HepG2 (cell line): Measurements from ENCODE around the gene RAET1L. TPM values are rescaled to one million over a fixed set of nuclear protein-coding genes. Genes with fewer than 3 reads are reported as not detected.

Source experiments
- ATAC-seq: fragments of 200-7000 bp; cut with Tn5 transposase; 3 replicates; pipeline ENCODE4 v1.9.1; 2020; ENCODE audit warnings: mild to moderate bottlenecking, moderate library complexity
- BruUV-seq: library from RNA; stranded (reverse); fragments of 400-500 nt; replicated peaks from 2 replicates; lab custom pipeline; 2021; lab: Mats Ljungman, UMichigan
- CTCF ChIA-PET: fragments of 300-600 bp; formaldehyde crosslinking; extraction: SDS; loops from one replicate; lab custom pipeline; 2021; ENCODE audit warnings: low total read pairs, inconsistent platforms, low intra/inter-chr PET ratio; lab: Yijun Ruan, JAX
- POLR2A ChIA-PET: fragments of 350-600 bp; sonication (Branson Sonifier 250); formaldehyde crosslinking; loops from one replicate; lab custom pipeline; 2020; ENCODE audit warnings: antibody characterized with exemption, inconsistent platforms; lab: Yijun Ruan, JAX
- DNase-seq: peaks from one replicate; pipeline ENCODE4 v3.0.0-alpha.2; 2015; ENCODE audit warnings: low spot score
- FAIRE-seq: peaks from 3 replicates; lab custom pipeline; 2011; peaks lifted over from hg19 to GRCh38; lab: Jason Lieb, UNC
- H2AFZ ChIP-seq: one replicate; pipeline ENCODE4 v1.6.1; 2011; ENCODE audit warnings: low read length, inconsistent platforms
- H3K27ac ChIP-seq: fragments of 300-600 bp; 3 replicates; pipeline ENCODE4 v1.8.0; 2011; ENCODE audit warnings: mixed run types, mild to moderate bottlenecking, mixed read lengths, low read length, inconsistent platforms; ENCODE audit not compliant: insufficient read depth; ENCODE audit errors: extremely low read length
- H3K27me3 ChIP-seq, 2 experiments: fragments of 200-600 bp in 1 of 2; 2 replicates in 1 of 2; 3 replicates in 1 of 2; pipeline versions ENCODE4 v1.6.0 to v1.8.0; 2011; ENCODE audit warnings: low read length in 2 of 2, mild to moderate bottlenecking in 2 of 2, moderate library complexity in 2 of 2, inconsistent platforms in 1 of 2; ENCODE audit not compliant: insufficient read depth in 2 of 2, control insufficient read depth in 1 of 2
- H3K36me3 ChIP-seq, 2 experiments: fragments of 200-600 bp in 1 of 2; replicated peaks in 1 of 2; 2 replicates in 1 of 2; 3 replicates in 1 of 2; pipeline versions ENCODE4 v1.5.1 to v1.8.0; 2011; ENCODE audit warnings: low read length in 2 of 2, inconsistent platforms in 1 of 2; ENCODE audit not compliant: insufficient read depth in 2 of 2, control insufficient read depth in 1 of 2
- H3K4me1 ChIP-seq: 2 replicates; pipeline ENCODE4 v1.5.1; 2012; ENCODE audit warnings: low read length, inconsistent platforms; ENCODE audit not compliant: insufficient read depth
- H3K4me2 ChIP-seq: 2 replicates; pipeline ENCODE4 v1.6.0; 2011; ENCODE audit warnings: low read depth, low read length, inconsistent platforms
- H3K4me3 ChIP-seq, 3 experiments: fragments of 200-600 bp in 1 of 3; sonication (generic), shearing (Covaris generic) in 1 of 3; replicated peaks in 1 of 3; 2 replicates each; pipeline ENCODE4 v1.5.1; 2011 to 2016; ENCODE audit warnings: low read length in 3 of 3, inconsistent platforms in 2 of 3, low read depth in 2 of 3, mild to moderate bottlenecking in 2 of 3, control low read depth in 1 of 3, mixed read lengths in 1 of 3; ENCODE audit not compliant: insufficient read depth in 1 of 3
- H3K79me2 ChIP-seq: one replicate; pipeline ENCODE4 v1.6.1; 2011; ENCODE audit warnings: low read length, inconsistent platforms; ENCODE audit not compliant: insufficient read depth
- H3K9ac ChIP-seq: 2 replicates; pipeline ENCODE4 v1.6.0; 2011; ENCODE audit warnings: mild to moderate bottlenecking, low read depth, low read length, inconsistent platforms; ENCODE audit not compliant: insufficient read depth
- H3K9me3 ChIP-seq: 2 replicates; pipeline ENCODE4 v1.5.1; 2012; ENCODE audit warnings: mild to moderate bottlenecking, low read length
- H4K20me1 ChIP-seq: 2 replicates; pipeline ENCODE4 v1.6.0; 2011; ENCODE audit warnings: inconsistent platforms, mild to moderate bottlenecking, low read length, moderate library complexity; ENCODE audit not compliant: insufficient read depth
- DNMT3B ChIP-seq: conservative IDR thresholded peaks from 2 replicates; pipeline ENCODE4 v1.6.1; 2016; ENCODE audit warnings: missing biosample characterization, control low read depth
- ZNF687 ChIP-seq: sonication (generic); formaldehyde crosslinking; IDR thresholded peaks from 2 replicates; pipeline ENCODE4 v1.5.1; 2020; ENCODE audit warnings: mild to moderate bottlenecking, missing genetic modification reagents, moderate library complexity
- WGBS: methylation state at CpG from one replicate; pipeline ENCODE4 v1.1.6; 2017; ENCODE audit warnings: low lambda C conversion rate; 5-methylcytosine and 5-hydroxymethylcytosine counted together
- in situ Hi-C: cut with HindIII; loops from 2 replicates; pipeline ENCODE4 v1.10.0; 2017; ENCODE audit warnings: low pct_unique_long_range_greater_than_20kb; ENCODE audit not compliant: extremely low pct_ligation_motif_present
- intact Hi-C: fragments of 100-400 bp; cut with micrococcal nuclease; formaldehyde crosslinking; loops from one replicate; pipeline ENCODE4 v1.10.0; 2022; ENCODE audit not compliant: unreplicated experiment
- polyA plus RNA-seq, 8 experiments: library from polyadenylated mRNA; depleted of rRNA in 3 of 8; stranded (reverse) in 7 of 8; unstranded in 1 of 8; fragments of >200 nt; fragmentation: Illumina TruSeq in 4 of 8; extraction: Trizol in 4 of 8; gene quantifications; 2 replicates each; pipeline versions ENCODE4 v1.2.1 to v1.2.3, GENCODE V29; 2011 to 2016; ENCODE audit warnings: low read depth in 4 of 8, missing spikeins in 1 of 8, mixed read lengths in 1 of 8; ENCODE audit not compliant: insufficient read depth in 1 of 8
- total RNA-seq, 5 experiments: library from RNA; depleted of rRNA; stranded (reverse); fragments of >200 nt; fragmentation: Illumina TruSeq; extraction: Trizol; gene quantifications; 2 replicates each; pipeline ENCODE4 v1.2.3, GENCODE V29; 2016; ENCODE audit warnings: low read depth in 1 of 5

The RAET1L gene
- total and polyA plus RNA-seq, 2 of the 13 experiments (the other 11 are each of a cell fraction or from before 2014, with no cell fraction given): not detected

GRCh38 chr6:150026976-150027805 is 1.9 kb upstream of the RAET1L start:
- BruUV-seq: no TSS peak
- CTCF ChIA-PET: no interaction called here
- FAIRE-seq (no peak), ATAC-seq (no peak), DNase-seq (no peak)
- in situ Hi-C loops (loop anchor here (5.0 kb wide), 1 partner anchor 95 kb away; no protein-coding TSS in a partner anchor), intact Hi-C loops (no loop called here)
- Histone ChIP-seq H3K9ac (no peak overlapping the region), H3K36me3 (no peaks in the 10 kb centered on the region), H2AFZ (no peak overlapping the region), H3K4me1 (no peaks in the 10 kb centered on the region), H3K4me2 (no peak overlapping the region), H3K9me3 (no peaks in the 10 kb centered on the region), H3K27ac (no peak overlapping the region), H3K79me2 (no peaks in the 10 kb centered on the region), H4K20me1 (no peaks in the 10 kb centered on the region), H3K4me3 (no peak overlapping the region), H3K27me3 (peaks cover 9 to 51% of the 10 kb centered on the region in 2 experiments)
- POLR2A ChIA-PET: no interaction called here
- WGBS: 7% methylated on average over 9 of the region's 9 CpGs
- TF ChIP-seq DNMT3B (CRISPR knock-in tag) (no peak), ZNF687 (peak; percentile 8; the same call in 1 of the 2 replicates)
